ENCODE results near the gene ACADSB.

DNA sequence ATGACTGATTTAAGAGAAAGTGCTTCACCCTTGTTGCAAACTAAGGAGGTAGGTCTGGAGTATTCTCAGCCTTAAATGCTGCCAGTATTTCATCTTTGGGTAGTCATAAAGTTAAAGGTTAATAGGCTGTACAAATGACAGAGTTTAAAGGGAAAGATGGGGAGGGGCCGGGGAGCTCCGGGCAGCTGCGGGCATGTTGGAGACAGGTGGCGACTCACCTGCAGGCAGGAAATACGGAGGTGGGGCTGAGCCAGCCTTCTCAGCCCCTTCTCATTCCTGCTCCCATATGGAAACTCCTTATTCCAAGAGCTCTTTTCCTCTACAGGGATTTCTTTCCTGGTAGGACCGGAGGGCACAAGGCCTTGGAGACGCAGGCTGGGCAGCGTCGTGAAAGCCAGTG, 95.1 kb downstream of the ACADSB start:
- TF ChIP-seq, protein P1, sequence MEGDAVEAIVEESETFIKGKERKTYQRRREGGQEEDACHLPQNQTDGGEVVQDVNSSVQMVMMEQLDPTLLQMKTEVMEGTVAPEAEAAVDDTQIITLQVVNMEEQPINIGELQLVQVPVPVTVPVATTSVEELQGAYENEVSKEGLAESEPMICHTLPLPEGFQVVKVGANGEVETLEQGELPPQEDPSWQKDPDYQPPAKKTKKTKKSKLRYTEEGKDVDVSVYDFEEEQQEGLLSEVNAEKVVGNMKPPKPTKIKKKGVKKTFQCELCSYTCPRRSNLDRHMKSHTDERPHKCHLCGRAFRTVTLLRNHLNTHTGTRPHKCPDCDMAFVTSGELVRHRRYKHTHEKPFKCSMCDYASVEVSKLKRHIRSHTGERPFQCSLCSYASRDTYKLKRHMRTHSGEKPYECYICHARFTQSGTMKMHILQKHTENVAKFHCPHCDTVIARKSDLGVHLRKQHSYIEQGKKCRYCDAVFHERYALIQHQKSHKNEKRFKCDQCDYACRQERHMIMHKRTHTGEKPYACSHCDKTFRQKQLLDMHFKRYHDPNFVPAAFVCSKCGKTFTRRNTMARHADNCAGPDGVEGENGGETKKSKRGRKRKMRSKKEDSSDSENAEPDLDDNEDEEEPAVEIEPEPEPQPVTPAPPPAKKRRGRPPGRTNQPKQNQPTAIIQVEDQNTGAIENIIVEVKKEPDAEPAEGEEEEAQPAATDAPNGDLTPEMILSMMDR (IDR thresholded peaks at IDR 0.05) = no peak
- TF ChIP-seq POLR2AphosphoS5 (IDR thresholded peaks at IDR 0.05) = no peak
